ENCODE results near the gene MGAT3. TPM values are rescaled to one million over a fixed set of nuclear protein-coding genes. Genes with fewer than 3 reads are reported as not detected.

MGAT3 gene
- total RNA-seq, 1 donor from 2014 or later: 43.6 TPM

DNA sequence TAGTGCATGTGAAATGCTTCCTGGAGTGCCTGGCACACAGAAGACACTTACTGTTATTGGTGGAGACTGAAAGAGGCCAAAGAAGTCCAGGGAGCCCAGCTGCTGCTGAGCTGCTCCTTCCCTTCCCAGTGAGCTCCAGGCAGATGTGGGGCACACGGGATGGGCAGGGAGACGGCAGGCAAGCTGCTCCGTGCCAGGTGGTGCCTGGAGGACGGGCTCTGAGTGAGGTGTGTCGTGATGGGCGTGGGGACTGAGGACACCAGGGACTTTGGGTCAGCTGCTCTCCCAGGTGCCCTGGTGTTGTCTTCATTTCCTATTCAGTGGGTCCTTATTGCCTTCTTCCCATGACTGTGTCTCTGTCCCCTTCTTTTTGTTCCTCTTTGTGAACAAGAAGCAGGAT is 37.7 kb upstream of the MGAT3 start:
- TF ChIP-seq, protein P1, sequence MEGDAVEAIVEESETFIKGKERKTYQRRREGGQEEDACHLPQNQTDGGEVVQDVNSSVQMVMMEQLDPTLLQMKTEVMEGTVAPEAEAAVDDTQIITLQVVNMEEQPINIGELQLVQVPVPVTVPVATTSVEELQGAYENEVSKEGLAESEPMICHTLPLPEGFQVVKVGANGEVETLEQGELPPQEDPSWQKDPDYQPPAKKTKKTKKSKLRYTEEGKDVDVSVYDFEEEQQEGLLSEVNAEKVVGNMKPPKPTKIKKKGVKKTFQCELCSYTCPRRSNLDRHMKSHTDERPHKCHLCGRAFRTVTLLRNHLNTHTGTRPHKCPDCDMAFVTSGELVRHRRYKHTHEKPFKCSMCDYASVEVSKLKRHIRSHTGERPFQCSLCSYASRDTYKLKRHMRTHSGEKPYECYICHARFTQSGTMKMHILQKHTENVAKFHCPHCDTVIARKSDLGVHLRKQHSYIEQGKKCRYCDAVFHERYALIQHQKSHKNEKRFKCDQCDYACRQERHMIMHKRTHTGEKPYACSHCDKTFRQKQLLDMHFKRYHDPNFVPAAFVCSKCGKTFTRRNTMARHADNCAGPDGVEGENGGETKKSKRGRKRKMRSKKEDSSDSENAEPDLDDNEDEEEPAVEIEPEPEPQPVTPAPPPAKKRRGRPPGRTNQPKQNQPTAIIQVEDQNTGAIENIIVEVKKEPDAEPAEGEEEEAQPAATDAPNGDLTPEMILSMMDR (IDR thresholded peaks at IDR 0.05; ENCODE audit: unreplicated experiment): no peak
- H3K4me1 Mint-ChIP-seq: no peaks in the 10 kb centered on the region
- H3K27ac Mint-ChIP-seq: no peak overlapping the region
- H3K27me3 Mint-ChIP-seq (ENCODE audit: low read depth): no peaks in the 10 kb centered on the region
- no peaks in the 10 kb centered on the region for H3K9me3 Mint-ChIP-seq
- no peak for DNase-seq (ENCODE audit: low spot score in 2 of 2, unreplicated experiment in 2 of 2)
- H3K36me3 Mint-ChIP-seq: peaks cover 32% of the 10 kb centered on the region
- H3K4me3 Mint-ChIP-seq: no peak overlapping the region

DNA sequence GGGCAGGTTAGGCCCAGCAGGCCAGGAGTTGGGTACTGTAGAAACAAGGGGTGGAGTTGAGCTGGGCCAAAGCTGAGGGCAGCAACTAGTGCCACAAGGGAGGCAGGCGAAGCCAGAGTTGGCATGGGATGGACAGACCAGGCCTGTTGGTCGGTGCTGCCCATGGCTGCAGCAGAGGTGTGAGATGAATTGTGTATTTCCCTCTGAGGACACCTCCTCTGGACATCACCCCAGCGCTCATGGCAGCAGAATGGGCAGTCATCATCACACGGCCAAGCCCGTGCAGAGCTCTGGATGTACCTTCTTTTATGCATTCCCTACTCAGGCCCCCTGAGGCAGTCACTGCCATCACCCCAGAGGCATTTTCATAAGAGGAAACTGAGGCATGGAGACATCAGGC is 36.9 kb upstream of the MGAT3 start:
- Mint-ChIP-seq H3K4me1 (no peaks in the 10 kb centered on the region), H3K27ac (no peak overlapping the region), H3K27me3 (ENCODE audit: low read depth) (no peaks in the 10 kb centered on the region), H3K4me3 (no peak overlapping the region), H3K36me3 (peaks cover 34% of the 10 kb centered on the region), H3K9me3 (no peaks in the 10 kb centered on the region)
- DNase-seq (ENCODE audit: low spot score in 2 of 2, unreplicated experiment in 2 of 2): no peak
- TF ChIP-seq, protein P1 (IDR thresholded peaks at IDR 0.05; ENCODE audit: unreplicated experiment): no peak

DNA sequence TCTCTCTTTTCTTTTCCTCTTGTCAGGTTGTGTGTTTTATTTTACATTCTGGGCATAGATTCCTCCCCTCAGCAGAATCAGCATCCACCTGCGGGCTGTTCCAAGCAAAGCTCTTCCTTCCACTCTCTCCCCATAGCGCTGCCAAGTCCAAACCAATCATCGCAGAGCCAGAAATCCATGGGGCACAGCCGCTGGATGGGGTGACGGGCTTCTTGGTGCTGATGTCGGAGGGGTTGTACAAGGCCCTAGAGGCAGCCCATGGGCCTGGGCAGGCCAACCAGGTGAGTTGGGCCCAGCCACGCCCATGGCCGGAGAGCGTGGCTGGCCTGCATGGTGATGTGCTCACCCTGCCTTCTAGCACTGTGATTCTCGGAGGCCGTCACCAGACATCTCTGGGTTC is 35.1 kb upstream of the MGAT3 start:
- Mint-ChIP-seq H3K27ac (no peak overlapping the region), H3K4me3 (no peak overlapping the region), H3K9me3 (no peaks in the 10 kb centered on the region), H3K27me3 (ENCODE audit: low read depth) (no peaks in the 10 kb centered on the region), H3K4me1 (no peaks in the 10 kb centered on the region), H3K36me3 (peaks cover 34% of the 10 kb centered on the region)
- TF ChIP-seq, protein P1 (IDR thresholded peaks at IDR 0.05; ENCODE audit: unreplicated experiment): no peak
- no peak for DNase-seq (ENCODE audit: low spot score in 2 of 2, unreplicated experiment in 2 of 2)

DNA sequence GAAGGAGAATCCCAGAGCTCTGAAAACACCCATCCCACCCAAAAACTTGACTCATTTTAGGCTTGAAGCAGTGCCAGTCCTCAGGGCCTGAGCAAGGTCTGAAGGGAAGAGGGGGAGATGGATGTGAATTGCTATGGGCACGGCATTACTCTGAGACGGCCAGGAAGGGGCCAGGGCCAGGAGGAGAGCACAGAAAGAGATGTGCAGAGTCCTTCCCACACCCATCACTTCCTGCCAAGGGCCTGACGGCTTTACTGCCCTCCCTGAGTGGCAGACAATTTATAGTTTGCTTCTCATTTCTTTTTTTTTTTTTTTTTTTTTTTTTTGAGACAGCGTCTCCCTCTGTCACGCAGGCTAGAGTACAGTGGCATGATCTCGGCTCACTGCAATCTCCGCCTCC is 34.7 kb upstream of the MGAT3 start:
- no peak overlapping the region for H3K27ac Mint-ChIP-seq
- TF ChIP-seq, protein P1 (IDR thresholded peaks at IDR 0.05; ENCODE audit: unreplicated experiment): no peak
- H3K4me1 Mint-ChIP-seq: peaks cover under 1% of the 10 kb centered on the region
- H3K27me3 Mint-ChIP-seq (ENCODE audit: low read depth): no peaks in the 10 kb centered on the region
- H3K36me3 Mint-ChIP-seq: peaks cover 34% of the 10 kb centered on the region
- no peak overlapping the region for H3K4me3 Mint-ChIP-seq
- no peaks in the 10 kb centered on the region for H3K9me3 Mint-ChIP-seq
- no peak for DNase-seq (ENCODE audit: low spot score in 2 of 2, unreplicated experiment in 2 of 2)

DNA sequence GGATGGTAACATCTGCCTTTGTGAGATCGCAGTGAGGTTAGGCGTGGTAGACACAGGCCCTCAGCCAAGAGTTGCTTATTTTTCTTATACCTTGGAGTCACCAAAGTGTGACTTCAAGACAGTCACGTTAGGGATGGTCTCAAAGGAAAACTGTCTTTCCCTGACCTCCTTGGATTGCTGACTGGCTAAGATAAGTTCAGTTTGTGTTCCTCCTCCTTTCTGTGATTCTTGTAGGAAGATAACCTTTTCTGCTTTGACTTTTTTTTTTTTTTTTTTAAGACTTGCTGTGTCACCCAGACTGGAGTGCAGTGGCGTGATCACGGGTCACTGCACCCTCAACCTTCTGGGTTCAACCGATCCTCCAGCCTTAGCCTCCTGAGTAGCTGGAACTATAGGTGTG is 34.1 kb upstream of the MGAT3 start:
- peaks cover 34% of the 10 kb centered on the region for H3K36me3 Mint-ChIP-seq
- no peaks in the 10 kb centered on the region for H3K9me3 Mint-ChIP-seq
- TF ChIP-seq, protein P1 (IDR thresholded peaks at IDR 0.05; ENCODE audit: unreplicated experiment): no peak
- no peak overlapping the region for H3K27ac Mint-ChIP-seq
- DNase-seq (ENCODE audit: low spot score in 2 of 2, unreplicated experiment in 2 of 2): no peak
- H3K27me3 Mint-ChIP-seq (ENCODE audit: low read depth): no peaks in the 10 kb centered on the region
- peaks cover 6% of the 10 kb centered on the region for H3K4me1 Mint-ChIP-seq
- no peak overlapping the region for H3K4me3 Mint-ChIP-seq

DNA sequence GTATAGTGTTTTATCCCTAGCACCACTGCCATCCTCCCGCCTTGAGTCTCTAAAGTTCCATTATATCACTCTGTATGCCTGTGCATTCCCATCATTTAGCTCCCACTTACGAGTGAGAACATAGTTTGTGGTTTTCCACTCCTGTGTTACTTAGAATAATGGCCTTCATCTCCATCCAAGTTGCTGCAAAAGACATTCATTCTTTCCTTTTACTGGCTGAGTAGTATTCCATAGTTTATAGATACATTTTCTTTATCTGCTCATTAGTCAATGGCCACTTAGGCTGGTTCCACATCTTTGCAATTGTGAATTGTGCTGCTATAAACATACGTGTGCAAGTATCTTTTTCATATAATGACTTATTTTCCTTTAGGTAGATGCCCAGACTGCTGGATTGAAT is 32.8 kb upstream of the MGAT3 start:
- Mint-ChIP-seq H3K4me3 (no peak overlapping the region), H3K9me3 (no peaks in the 10 kb centered on the region), H3K36me3 (peaks cover 24% of the 10 kb centered on the region), H3K4me1 (peaks cover 18% of the 10 kb centered on the region), H3K27me3 (ENCODE audit: low read depth) (no peaks in the 10 kb centered on the region), H3K27ac (no peak overlapping the region)
- no peak for DNase-seq (ENCODE audit: low spot score in 2 of 2, unreplicated experiment in 2 of 2)
- TF ChIP-seq, protein P1 (IDR thresholded peaks at IDR 0.05; ENCODE audit: unreplicated experiment): no peak
